IPS-NIHi11 (cell line): ENCODE measurements around the gene MESP1.

ENCODE experiments used
- DNase-seq: peaks from one replicate; pipeline ENCODE4 v3.0.0; 2012; ENCODE audit warnings: mixed read lengths, low spot score

Gene MESP1

DNA sequence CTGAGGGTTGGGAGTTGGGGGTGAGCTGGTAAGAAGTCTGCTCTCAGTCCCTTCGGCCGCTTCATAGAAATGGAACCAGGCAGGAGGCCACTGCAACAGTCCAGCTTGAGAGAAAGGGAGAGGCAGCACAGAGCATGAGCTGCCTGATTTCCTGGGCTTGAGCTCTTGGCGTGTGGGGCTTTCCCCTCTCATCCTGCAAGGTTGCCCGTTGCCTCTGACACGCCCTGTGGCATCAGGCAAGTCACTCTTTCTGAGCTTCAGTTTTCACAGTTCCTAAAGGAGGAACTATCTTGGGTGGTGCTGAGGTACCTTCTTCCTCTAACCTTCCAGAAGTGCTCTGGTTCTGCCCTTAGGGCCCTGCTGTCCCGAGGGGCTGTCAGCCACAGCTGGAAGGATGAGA is 30.0 kb upstream of the MESP1 start:
- no peak for DNase-seq

GRCh38 chr15:89780601-89781000 is 29.6 kb upstream of the MESP1 start:
- peak; percentile 0 for DNase-seq

- no peak for DNase-seq
Measured at GRCh38 chr15:89778861-89779260, 27.8 kb upstream of the MESP1 start.

DNA sequence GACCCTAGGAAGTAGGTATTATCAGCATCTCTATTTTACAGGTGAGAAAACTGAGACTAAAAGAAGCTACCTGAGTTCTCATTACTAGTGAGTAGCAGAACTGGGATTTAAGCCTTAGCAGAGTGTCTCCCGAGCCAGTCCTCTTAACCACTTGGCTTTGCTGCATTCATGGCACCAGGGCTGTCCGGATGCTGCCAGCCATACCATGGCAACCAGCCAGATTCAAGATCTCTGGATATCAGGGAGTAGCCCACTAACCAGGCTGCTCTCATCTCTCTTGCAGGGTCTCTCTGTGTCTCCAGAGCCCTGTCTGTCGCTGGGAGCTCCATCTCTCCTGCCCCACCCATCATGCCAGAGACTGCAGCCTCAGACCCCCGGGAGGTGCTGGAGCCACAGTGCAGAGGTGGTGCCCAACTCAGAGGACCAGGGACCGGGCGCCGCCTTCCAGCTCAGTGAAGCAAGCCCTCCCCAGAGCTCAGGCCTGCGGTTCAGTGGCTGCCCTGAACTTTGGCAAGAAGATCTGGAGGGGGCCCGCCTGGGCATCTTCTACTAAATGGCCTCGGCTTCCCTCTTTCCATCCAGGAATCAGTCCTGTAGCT is 26.8 kb upstream of the MESP1 start:
- no peak for DNase-seq

DNA sequence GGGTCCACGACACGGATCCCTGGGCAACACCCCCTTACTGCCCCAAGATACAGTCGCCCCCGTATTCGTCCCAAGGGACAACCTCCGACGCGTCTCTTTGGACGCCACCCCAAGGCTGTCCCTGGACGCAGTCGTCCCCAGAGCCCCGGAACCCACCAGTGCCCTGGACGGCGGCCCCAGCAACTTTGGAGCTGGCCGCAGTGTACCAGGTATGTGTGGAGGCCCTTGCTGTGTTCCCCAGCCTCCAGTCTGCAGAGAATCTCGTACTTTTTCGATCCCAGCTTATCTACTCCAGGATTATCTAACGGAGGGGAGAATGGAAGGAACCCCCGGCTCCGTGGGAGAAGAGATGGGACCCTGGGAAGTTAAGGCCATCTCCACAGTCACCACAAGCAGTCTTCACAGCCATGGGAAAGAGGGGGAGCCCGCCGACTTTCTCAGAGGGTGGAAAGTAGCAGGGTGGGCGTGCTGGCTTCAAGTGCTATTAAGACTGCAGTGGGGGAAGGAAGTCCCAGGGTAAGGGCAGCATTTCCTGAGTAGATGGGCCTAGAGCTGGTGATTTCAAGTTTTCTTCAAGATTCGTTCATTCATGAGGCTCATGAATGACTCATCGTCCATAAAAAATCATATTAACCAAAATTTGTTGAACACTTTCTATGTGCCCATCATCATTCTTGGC is 26.2 kb upstream of the MESP1 start:
- DNase-seq: peak; percentile 5

- DNase-seq: peak; percentile 93
Measured at GRCh38 chr15:89776274-89777072, 25.4 kb upstream of the MESP1 start, which contains the start of gene MESP2. MESP2 (plus strand) TSS chr15:89776332; CDS start chr15:89776358, 26 bp downstream.

- DNase-seq: no peak
Measured at GRCh38 chr15:89775815-89776214, 24.8 kb upstream of the MESP1 start.

DNA sequence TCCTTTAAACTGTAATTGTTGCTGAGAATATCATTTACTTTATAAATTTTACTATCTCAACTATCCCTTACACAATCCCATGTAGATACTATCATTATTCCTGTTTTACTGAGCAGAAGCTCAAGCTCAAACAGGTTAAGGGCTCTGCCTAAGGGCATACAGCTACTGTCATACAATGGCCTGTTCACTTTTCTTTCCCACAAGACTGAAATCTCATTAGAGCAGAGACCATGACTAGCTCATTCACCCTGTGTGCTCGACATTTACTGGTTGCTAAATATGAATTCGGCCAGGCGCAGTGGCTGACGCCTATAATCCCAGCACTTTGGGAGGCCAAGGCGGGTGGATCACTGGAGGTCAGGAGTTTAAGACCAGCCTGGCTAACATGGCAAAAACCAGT is 23.4 kb upstream of the MESP1 start:
- no peak for DNase-seq

DNA sequence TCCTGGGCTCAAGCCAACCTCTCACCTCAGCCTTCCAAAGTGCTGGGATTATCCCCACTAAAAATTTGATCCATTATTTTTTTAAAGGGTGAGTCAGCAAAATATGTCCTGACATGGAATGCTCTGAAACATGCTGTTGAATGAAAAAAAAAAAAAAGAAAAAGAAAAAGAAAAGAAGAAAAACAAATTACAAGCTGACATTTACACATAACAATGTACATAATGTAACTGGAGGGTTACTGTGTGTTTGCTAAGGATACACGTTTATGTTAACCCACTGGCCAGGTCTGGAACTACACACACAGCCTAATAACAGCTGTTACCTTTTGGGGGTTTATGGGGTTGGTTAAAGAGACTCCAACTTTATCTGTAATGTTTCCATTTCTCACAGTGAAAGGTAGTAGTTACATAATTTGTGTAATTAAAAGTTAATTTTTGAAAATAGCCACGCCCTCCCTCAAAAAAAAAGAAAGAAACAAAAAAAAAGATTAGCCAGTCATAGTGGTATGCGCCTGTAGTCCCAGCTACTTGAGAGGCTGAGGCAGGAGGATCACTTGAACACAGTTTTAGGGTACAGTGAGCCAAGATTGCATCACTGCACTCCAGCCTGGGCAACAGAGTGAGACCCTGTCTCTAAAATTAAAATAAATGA is 22.0 kb upstream of the MESP1 start:
- DNase-seq: peak; percentile 38

DNA sequence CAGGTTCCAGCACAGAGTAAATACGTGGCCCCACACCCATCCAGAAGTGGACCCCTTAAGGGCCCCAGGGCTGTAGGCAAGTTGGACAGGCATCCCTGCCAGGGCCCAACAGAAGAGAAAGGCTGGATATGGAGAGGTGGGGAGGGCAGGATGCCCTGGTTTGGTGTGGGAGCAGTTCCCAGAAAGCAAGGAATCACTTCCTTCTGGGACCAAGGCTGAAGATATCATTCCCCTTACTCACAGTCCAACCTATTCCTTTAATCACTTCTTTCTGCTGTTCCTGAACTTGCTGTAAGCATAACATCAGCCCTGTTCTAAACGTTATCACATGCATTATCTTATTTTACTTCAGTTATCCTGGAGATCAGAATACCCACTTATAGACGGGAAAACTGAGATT is 19.0 kb upstream of the MESP1 start:
- DNase-seq: no peak

GRCh38 chr15:89769366-89769765 is 18.3 kb upstream of the MESP1 start:
- DNase-seq: no peak

DNA sequence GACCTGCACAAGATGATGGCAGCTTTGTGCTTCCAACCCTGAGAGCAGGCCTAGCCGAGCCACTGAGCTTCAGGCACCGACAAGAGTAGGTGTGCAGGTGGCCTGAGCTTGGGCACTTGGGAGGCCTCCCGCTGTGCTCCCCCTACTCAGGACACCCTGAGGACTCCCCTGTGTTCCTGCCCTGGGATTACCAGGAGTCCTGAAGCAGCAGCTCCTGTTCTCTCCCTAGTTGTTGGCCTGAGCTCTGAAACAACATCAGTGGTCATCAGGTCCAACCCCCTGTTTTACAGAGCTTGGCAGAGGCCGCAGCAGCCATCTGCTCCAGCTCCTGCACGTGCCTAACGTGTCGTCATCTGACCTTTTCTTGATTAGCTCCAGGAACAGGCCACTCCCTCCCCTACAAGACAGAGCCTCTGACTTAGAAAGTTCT is 17.0 kb upstream of the MESP1 start:
- no peak for DNase-seq

GRCh38 chr15:89767411-89767915 is 16.4 kb upstream of the MESP1 start:
- peak; percentile 30 for DNase-seq

DNA sequence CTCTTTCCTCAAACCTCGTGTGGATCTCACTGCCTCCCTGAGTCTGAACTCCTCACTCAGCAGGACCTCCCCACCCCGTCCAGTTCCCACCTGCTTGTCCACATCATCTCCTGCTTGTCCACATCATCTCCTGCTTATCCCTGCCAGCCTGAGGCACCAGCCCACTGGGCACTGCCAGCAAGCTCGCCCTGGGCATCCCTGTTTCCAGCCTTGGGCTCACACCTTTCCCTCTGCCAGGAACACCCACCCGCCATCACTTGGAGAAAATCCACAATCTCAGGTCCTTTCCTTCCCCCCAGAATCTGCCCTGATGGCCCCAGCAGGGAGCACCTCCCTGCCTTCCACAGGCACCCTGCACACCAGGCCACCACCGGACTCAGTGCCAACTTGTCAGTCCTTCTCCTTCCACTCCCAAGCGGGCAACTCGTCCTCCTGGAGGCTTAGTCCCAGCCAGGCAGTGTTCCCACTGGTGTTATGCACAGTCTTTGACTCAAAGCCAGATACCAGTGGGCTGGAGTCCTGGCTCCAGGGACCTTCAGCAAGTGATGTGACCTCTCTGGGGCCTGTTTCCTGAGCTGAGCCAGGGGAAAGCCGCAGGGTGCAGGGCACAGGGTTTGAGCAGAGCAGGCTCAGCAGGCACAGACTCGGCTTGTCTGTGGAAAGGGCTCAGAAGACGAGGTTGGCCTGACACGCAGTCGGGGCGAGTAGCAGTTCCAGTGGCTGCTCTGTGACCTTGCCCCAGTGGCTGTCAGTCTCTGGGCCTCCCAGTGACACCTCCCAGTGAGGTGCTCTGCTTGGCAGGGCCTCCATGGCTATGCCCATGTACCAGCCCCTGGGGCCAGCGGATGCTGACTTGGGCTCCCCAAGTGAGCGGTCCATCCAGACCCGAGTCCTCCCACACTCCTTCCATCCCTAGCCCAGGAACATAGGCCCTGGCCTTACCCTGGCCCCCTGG is 15.6 kb upstream of the MESP1 start:
- DNase-seq: peak; percentile 11

- DNase-seq: no peak
Measured at GRCh38 chr15:89765694-89766093, 14.6 kb upstream of the MESP1 start.

- DNase-seq: no peak
Measured at GRCh38 chr15:89761929-89762328, 10.9 kb upstream of the MESP1 start.

DNA sequence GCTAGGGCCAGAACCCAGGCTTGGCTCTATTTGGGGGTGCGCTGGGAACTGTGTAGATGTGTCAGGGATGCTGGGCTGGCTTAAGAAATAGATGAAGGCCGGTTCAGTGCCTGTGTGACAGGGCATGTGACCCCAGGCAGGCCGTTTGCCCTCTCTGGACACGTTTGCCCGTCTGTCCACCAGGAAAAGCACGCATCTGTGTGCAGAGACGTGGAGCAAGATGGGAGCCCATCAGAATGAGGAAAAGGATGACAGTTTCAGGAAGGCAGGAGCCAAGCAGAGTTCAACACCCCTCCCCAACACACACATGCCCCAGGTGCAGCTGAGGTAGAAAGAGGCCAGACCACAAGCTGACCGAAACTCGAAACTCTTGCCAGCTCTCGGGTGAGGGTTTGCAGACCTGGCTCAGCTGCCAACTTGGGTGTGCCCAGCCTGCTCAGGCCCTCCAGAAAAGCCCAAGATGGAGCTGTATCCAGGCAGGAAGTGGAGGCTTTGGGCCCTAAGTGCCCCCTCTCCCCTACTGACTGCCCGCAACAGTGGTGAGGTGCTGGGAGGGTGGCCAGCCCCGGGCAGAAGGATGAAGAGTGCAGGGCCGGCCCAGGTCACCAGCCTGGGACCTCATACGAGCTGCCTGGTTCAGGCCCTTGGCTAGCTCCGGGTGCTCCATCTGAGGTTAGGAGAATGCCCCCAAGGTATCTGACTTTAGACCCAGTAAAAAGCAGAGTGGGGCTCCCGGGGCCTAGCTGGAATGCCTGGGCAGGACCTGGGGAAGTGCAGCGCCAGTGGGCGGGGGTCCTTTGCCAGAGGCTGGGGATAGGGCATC is 10.2 kb upstream of the MESP1 start:
- DNase-seq: no peak

DNA sequence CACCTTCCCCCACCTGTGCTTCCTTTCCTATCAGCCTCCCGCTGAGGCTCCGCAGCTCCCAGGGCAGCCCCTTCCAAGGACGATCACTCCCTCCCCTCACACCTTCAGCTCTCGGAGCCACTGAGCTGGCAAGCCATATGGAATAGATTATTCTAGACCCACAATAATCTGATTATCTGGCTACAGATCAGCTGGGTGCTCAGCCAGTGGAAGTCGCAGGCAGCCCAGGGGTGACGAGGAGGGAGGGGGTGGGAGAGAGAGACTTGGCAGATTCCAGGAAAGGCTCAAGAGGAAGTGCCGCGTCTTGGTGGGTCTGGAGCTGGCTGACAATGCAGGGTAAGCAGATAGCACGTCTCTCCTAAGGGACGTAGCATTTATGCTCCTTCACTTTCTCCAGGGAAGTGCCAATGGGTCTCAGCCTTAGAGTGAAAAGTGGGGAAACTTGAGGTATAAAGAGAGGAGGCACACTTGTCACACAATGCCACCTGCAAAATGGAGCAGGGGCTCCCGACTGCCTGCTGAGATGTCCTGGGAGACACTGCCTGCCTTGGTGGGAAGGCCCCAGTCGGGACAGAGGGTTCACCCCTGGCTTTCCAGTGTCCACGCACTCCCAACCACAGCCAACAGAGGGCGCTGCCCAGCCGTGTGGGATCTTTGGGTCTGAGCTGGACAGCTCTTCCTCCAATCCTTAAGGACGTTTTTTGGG is 9.4 kb upstream of the MESP1 start:
- peak; percentile 90 for DNase-seq

- no peak for DNase-seq
Measured at GRCh38 chr15:89759835-89760234, 8.8 kb upstream of the MESP1 start.

DNA sequence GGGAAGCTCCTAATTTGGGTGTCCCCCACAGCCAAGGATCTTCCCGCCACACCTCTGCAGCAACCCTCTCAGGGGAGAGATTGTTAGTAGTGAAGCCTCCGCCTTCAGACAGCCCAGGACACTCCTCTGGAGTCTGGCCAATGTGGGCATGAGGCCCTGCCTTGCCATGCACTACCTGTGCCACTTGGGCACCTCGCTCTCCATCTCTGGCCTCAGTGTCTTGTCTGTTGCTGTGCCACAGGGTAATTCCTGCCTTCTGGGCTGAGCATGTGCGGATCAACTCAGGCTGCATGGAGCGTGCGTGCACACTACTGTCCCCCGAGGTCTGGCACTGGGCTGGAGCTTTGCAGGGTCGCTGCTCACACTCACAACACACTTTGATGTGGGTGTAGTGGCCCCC is 7.9 kb upstream of the MESP1 start:
- no peak for DNase-seq
